Common myeloid progenitor, CD34-positive (primary cell): ENCODE results near the gene DOCK4.

ENCODE experiments used
- CTCF ChIA-PET: fragments of 350-600 bp; sonication (Branson Sonifier 250); formaldehyde crosslinking; loops from one replicate; lab custom pipeline; 2021; ENCODE audit warnings: antibody characterized with exemption; lab: Charles Lee
- POLR2A ChIA-PET: fragments of 350-600 bp; sonication (Branson Sonifier 250); formaldehyde crosslinking; loops from one replicate; lab custom pipeline; 2021; ENCODE audit warnings: antibody characterized with exemption; lab: Charles Lee
- DNase-seq, 3 donors: peaks; one replicate each; pipeline versions ENCODE4 v3.0.0 to v3.0.0-alpha.2; 2013
- H3K27ac ChIP-seq, 2 experiments: 1 replicate in 1 of 2; 2 replicates in 1 of 2; pipeline ENCODE4 v1.7.0; 2013; ENCODE audit warnings: inconsistent platforms in 2 of 2, low read length in 2 of 2, mild to moderate bottlenecking in 2 of 2, low read depth in 1 of 2, moderate library complexity in 1 of 2; ENCODE audit not compliant: severe bottlenecking in 2 of 2, insufficient read depth in 1 of 2, poor library complexity in 1 of 2
- H3K27me3 ChIP-seq, 5 experiments: replicated peaks in 2 of 5; 1 replicate in 3 of 5; 2 replicates in 2 of 5; pipeline versions ENCODE4 v1.6.1 to v1.7.0; 2013; ENCODE audit warnings: low read length in 4 of 5, mild to moderate bottlenecking in 2 of 5, moderate library complexity in 2 of 5, inconsistent platforms in 1 of 5; ENCODE audit not compliant: insufficient read depth in 5 of 5, control insufficient read depth in 4 of 5
- H3K36me3 ChIP-seq, 4 experiments: 1 replicate in 2 of 4; 2 replicates in 2 of 4; pipeline versions ENCODE4 v1.6.1 to v1.7.0; 2013; ENCODE audit warnings: low read length in 3 of 4, control low read depth in 1 of 4, mild to moderate bottlenecking in 1 of 4; ENCODE audit not compliant: control insufficient read depth in 4 of 4, insufficient read depth in 4 of 4
- H3K4me1 ChIP-seq, 4 experiments: 1 replicate in 3 of 4; 2 replicates in 1 of 4; pipeline versions ENCODE4 v1.6.1 to v1.7.1; 2013; ENCODE audit warnings: low read length in 3 of 4, mild to moderate bottlenecking in 3 of 4, control low read depth in 1 of 4, inconsistent platforms in 1 of 4, moderate library complexity in 1 of 4; ENCODE audit not compliant: control insufficient read depth in 4 of 4, insufficient read depth in 4 of 4; ENCODE audit errors: control extremely low read depth in 1 of 4
- H3K4me3 ChIP-seq, 7 experiments: 1 replicate in 4 of 7; 2 replicates in 3 of 7; pipeline versions ENCODE4 v1.5.1 to v1.7.0; 2013; ENCODE audit warnings: mild to moderate bottlenecking in 7 of 7, low read length in 6 of 7, moderate library complexity in 6 of 7, inconsistent platforms in 2 of 7, low read depth in 2 of 7, control low read depth in 1 of 7; ENCODE audit not compliant: insufficient read depth in 4 of 7, control insufficient read depth in 1 of 7; ENCODE audit errors: extremely low read depth in 1 of 7
- H3K9me3 ChIP-seq, 5 experiments: 1 replicate in 4 of 5; 2 replicates in 1 of 5; pipeline versions ENCODE4 v1.6.1 to v1.7.1; 2013; ENCODE audit warnings: low read length in 4 of 5, mild to moderate bottlenecking in 2 of 5, inconsistent platforms in 1 of 5, low read depth in 1 of 5, moderate library complexity in 1 of 5; ENCODE audit not compliant: control insufficient read depth in 4 of 5, insufficient read depth in 2 of 5; ENCODE audit errors: control extremely low read depth in 1 of 5
- WGBS: methylation state at CpG from one replicate; pipeline ENCODE4 v1.1.5; 2013; ENCODE audit not compliant: insufficient coverage; 5-methylcytosine and 5-hydroxymethylcytosine counted together

The DOCK4 gene

GRCh38 chr7:112063974-112064373 is 142.2 kb downstream of the DOCK4 start:
- H3K9me3 ChIP-seq = peaks cover 0 to 2% (median 0%) of the 10 kb centered on the region in 5 experiments
- WGBS = 100% methylated on average over 1 of the region's 2 CpGs
- no peak for DNase-seq
- H3K27me3 ChIP-seq = no peaks in the 10 kb centered on the region
- H3K36me3 ChIP-seq = no peaks in the 10 kb centered on the region
- H3K4me3 ChIP-seq = no peak overlapping the region
- ChIA-PET POLR2A (no interaction called here), CTCF (no interaction called here)
- H3K27ac ChIP-seq = no peak overlapping the region
- no peaks in the 10 kb centered on the region for H3K4me1 ChIP-seq

GRCh38 chr7:112061051-112061450 is 145.1 kb downstream of the DOCK4 start:
- no peaks in the 10 kb centered on the region for H3K27me3 ChIP-seq
- H3K9me3 ChIP-seq = peaks cover 0 to 2% (median 0%) of the 10 kb centered on the region in 5 experiments
- H3K27ac ChIP-seq = no peak overlapping the region
- WGBS = no CpG with 5 or more reads among the region's 3 CpGs
- DNase-seq = no peak
- POLR2A ChIA-PET = no interaction called here
- H3K4me3 ChIP-seq = no peak overlapping the region
- H3K4me1 ChIP-seq = no peaks in the 10 kb centered on the region
- CTCF ChIA-PET = no interaction called here
- H3K36me3 ChIP-seq = no peaks in the 10 kb centered on the region

- no peaks in the 10 kb centered on the region for H3K4me1 ChIP-seq
- WGBS = no CpG with 5 or more reads among the region's 2 CpGs
- ChIA-PET POLR2A (no interaction called here), CTCF (no interaction called here)
- no peaks in the 10 kb centered on the region for H3K36me3 ChIP-seq
- DNase-seq = no peak
- no peak overlapping the region for H3K4me3 ChIP-seq
- H3K27ac ChIP-seq = no peak overlapping the region
- H3K9me3 ChIP-seq = peaks cover 0 to 2% (median 0%) of the 10 kb centered on the region in 5 experiments
- no peaks in the 10 kb centered on the region for H3K27me3 ChIP-seq
Measured at GRCh38 chr7:112060625-112061024, 145.6 kb downstream of the DOCK4 start.

GRCh38 chr7:112059675-112060074 is 146.5 kb downstream of the DOCK4 start:
- H3K36me3 ChIP-seq = no peaks in the 10 kb centered on the region
- no peak for DNase-seq
- CTCF ChIA-PET = interaction anchor here (1.0 kb wide), 1 partner anchor 9 kb away, joined by 3 read pairs; no protein-coding TSS in a partner anchor
- H3K27ac ChIP-seq = no peak overlapping the region
- no peaks in the 10 kb centered on the region for H3K9me3 ChIP-seq
- no peak overlapping the region for H3K4me3 ChIP-seq
- POLR2A ChIA-PET = no interaction called here
- no peaks in the 10 kb centered on the region for H3K4me1 ChIP-seq
- no peaks in the 10 kb centered on the region for H3K27me3 ChIP-seq
- no CpG with 5 or more reads among the region's 1 CpG for WGBS

- WGBS = 0% methylated on average over 1 of the region's 1 CpG
- CTCF ChIA-PET = no interaction called here
- Histone ChIP-seq H3K4me1 (no peaks in the 10 kb centered on the region), H3K4me3 (no peak overlapping the region), H3K36me3 (no peaks in the 10 kb centered on the region), H3K9me3 (no peaks in the 10 kb centered on the region), H3K27me3 (no peaks in the 10 kb centered on the region), H3K27ac (no peak overlapping the region)
- POLR2A ChIA-PET = no interaction called here
- no peak for DNase-seq
Measured at GRCh38 chr7:112058686-112059085, 147.5 kb downstream of the DOCK4 start.

- Histone ChIP-seq H3K9me3 (no peaks in the 10 kb centered on the region), H3K4me1 (no peaks in the 10 kb centered on the region), H3K27me3 (no peaks in the 10 kb centered on the region), H3K4me3 (no peak overlapping the region), H3K27ac (no peak overlapping the region), H3K36me3 (no peaks in the 10 kb centered on the region)
- peak in 1 of 3 donors; percentile 5 for DNase-seq
- 83% methylated on average over 1 of the region's 2 CpGs for WGBS
- ChIA-PET POLR2A (no interaction called here), CTCF (no interaction called here)
Measured at GRCh38 chr7:112056409-112056808, 149.8 kb downstream of the DOCK4 start.

- POLR2A ChIA-PET = no interaction called here
- no peak for DNase-seq
- CTCF ChIA-PET = no interaction called here
- Histone ChIP-seq H3K27me3 (no peaks in the 10 kb centered on the region), H3K4me3 (no peak overlapping the region), H3K4me1 (no peaks in the 10 kb centered on the region), H3K9me3 (no peaks in the 10 kb centered on the region), H3K27ac (no peak overlapping the region), H3K36me3 (no peaks in the 10 kb centered on the region)
- WGBS = 100% methylated on average over 4 of the region's 5 CpGs
Measured at GRCh38 chr7:112053737-112054069, 152.5 kb downstream of the DOCK4 start.
